HFF-Myc (cell line): ENCODE measurements around the gene CTSC.

Experiments used
- DNase-seq: peaks from one replicate; pipeline ENCODE4 v3.0.0-alpha.2; 2011; ENCODE audit warnings: low read depth; ENCODE audit errors: extremely low read depth
- H3K4me3 ChIP-seq: replicated peaks from 2 replicates; pipeline ENCODE4 v1.5.1; 2011; ENCODE audit warnings: low read depth, mild to moderate bottlenecking, control low read depth, low read length
- TF ChIP-seq, protein P1 (sequence below): IDR thresholded peaks from 2 replicates; pipeline ENCODE4 v1.5.1; 2012; ENCODE audit warnings: mild to moderate bottlenecking, low read depth, low read length, control low read depth; ENCODE audit errors: missing control alignments

CTSC gene

DNA sequence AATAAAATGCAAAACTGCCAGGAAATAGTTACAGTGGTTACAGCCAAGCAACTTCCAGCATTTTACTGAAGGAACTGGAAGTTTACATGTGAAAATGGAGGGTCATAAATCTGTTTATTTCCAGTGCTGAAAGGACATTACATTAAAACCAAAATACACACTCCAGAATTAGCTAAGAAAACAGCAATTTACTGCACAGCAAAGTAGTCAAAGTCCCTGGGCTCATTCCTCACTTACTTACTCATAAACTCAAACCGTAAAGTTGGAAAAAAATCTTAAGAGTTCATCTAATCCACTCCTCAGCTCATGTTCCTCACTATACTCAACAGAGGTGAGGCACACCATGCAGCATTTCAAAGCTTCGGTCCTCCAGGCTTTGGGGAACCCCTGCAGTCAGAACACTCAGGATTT is 17.4 kb downstream of the CTSC start:
- H3K4me3 ChIP-seq: no peak overlapping the region
- TF ChIP-seq, protein P1, sequence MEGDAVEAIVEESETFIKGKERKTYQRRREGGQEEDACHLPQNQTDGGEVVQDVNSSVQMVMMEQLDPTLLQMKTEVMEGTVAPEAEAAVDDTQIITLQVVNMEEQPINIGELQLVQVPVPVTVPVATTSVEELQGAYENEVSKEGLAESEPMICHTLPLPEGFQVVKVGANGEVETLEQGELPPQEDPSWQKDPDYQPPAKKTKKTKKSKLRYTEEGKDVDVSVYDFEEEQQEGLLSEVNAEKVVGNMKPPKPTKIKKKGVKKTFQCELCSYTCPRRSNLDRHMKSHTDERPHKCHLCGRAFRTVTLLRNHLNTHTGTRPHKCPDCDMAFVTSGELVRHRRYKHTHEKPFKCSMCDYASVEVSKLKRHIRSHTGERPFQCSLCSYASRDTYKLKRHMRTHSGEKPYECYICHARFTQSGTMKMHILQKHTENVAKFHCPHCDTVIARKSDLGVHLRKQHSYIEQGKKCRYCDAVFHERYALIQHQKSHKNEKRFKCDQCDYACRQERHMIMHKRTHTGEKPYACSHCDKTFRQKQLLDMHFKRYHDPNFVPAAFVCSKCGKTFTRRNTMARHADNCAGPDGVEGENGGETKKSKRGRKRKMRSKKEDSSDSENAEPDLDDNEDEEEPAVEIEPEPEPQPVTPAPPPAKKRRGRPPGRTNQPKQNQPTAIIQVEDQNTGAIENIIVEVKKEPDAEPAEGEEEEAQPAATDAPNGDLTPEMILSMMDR: no peak
- peak; percentile 41 for DNase-seq

DNA sequence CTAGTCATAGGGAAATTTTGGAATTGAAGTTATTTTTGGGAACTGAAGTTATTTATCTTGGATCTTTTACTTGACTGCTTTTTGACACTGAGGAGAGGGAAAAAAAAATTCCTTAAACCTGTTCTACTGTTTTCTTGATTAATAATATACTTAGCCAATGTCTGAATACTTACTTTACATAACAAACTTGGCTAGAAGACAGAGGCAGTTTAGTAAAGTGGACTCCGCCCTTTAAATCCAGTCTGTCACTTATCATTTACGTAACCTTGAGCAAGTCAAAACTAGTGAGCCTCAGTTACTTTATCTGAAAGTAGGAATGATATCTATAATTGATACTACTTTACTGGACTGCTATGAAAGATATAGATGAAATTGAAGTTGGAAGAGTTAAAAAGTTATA is 19.5 kb downstream of the CTSC start:
- TF ChIP-seq, protein P1: no peak
- H3K4me3 ChIP-seq: no peak overlapping the region
- no peak for DNase-seq

DNA sequence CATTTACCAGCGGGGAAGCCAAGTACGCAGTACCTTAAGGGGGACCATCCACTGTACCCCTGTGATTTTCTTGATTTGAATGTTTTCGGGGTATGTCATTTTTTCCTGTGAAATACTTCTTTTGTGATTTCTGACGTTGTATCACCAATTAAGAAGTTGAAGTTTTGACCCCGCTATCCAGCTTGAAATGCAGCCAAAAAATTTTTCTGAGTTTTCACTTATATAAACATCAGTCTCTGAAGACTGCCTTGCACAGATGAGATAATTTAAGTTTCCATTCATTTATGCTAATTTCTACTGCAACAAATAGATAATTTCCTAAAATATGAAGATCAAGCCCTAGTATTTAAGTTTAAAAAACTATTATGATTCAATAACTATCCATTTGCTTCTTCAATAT is 20.0 kb downstream of the CTSC start:
- no peak for DNase-seq
- H3K4me3 ChIP-seq: no peak overlapping the region
- TF ChIP-seq, protein P1: no peak

GRCh38 chr11:88315981-88316441 is 21.5 kb downstream of the CTSC start:
- H3K4me3 ChIP-seq: no peak overlapping the region
- TF ChIP-seq, protein P1: no peak
- DNase-seq: no peak

DNA sequence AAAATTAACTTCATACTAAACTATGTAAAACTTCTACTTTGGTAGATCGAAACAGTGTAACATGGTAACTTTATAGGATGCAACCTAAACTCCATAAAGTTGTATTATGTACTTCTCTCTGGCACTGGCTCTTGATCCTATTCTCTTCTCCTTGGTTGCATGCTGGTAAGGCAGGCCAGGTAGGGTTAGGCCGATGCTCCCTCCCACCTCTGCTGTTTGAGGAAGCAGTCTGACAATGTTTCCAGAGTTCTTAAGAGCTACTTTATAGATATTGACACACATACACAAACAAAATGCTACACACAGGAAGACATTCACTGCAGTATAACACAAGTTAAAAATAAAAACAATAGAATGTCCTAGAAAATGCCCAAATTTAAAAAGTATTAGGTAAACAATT is 22.5 kb downstream of the CTSC start:
- DNase-seq: no peak
- H3K4me3 ChIP-seq: no peak overlapping the region
- TF ChIP-seq, protein P1: no peak

- no peak overlapping the region for H3K4me3 ChIP-seq
- DNase-seq: no peak
- TF ChIP-seq, protein P1: no peak
Measured at GRCh38 chr11:88313441-88313840, 24.1 kb downstream of the CTSC start.

- DNase-seq: no peak
- TF ChIP-seq, protein P1: no peak
- no peak overlapping the region for H3K4me3 ChIP-seq
Measured at GRCh38 chr11:88312628-88313027, 24.9 kb downstream of the CTSC start.
